Measurements from ENCODE around the gene PLEKHM2. TPM values are rescaled to one million over a fixed set of nuclear protein-coding genes. Genes with fewer than 3 reads are reported as not detected.

Gene PLEKHM2
- total RNA-seq, 1 donor from 2014 or later, result 57.5 TPM

DNA sequence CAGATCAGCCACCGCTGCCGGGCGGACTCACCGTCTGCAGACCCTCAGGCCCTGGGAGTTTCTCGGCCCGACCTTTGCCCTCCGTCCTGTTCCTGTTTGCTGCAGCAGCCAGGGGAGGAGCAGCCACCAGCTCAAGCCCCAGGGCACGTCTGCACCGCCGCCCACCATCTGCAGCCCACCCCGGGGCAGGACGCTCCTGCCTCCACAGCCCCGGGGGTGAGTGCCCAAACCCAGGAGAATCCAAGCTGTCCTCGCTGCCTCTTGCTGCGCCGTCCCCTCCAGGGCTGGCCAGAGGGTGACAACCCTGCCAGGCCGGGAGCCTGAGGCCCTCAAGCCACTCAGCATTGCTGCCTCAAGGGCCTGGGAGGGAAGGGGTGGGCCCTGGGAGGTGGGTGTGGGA, 50.8 kb downstream of the PLEKHM2 start:
- Mint-ChIP-seq H3K4me1 (ENCODE audit: unreplicated experiment) (peaks cover 13% of the 10 kb centered on the region), H3K27me3 (no peaks in the 10 kb centered on the region), H3K36me3 (no peaks in the 10 kb centered on the region), H3K9me3 (no peaks in the 10 kb centered on the region), H3K4me3 (no peak overlapping the region), H3K27ac (no peak overlapping the region)
- DNase-seq (ENCODE audit: extremely low spot score, unreplicated experiment), result no peak
- TF ChIP-seq, protein P1, sequence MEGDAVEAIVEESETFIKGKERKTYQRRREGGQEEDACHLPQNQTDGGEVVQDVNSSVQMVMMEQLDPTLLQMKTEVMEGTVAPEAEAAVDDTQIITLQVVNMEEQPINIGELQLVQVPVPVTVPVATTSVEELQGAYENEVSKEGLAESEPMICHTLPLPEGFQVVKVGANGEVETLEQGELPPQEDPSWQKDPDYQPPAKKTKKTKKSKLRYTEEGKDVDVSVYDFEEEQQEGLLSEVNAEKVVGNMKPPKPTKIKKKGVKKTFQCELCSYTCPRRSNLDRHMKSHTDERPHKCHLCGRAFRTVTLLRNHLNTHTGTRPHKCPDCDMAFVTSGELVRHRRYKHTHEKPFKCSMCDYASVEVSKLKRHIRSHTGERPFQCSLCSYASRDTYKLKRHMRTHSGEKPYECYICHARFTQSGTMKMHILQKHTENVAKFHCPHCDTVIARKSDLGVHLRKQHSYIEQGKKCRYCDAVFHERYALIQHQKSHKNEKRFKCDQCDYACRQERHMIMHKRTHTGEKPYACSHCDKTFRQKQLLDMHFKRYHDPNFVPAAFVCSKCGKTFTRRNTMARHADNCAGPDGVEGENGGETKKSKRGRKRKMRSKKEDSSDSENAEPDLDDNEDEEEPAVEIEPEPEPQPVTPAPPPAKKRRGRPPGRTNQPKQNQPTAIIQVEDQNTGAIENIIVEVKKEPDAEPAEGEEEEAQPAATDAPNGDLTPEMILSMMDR (conservative IDR thresholded peaks at IDR 0.05), result no peak

DNA sequence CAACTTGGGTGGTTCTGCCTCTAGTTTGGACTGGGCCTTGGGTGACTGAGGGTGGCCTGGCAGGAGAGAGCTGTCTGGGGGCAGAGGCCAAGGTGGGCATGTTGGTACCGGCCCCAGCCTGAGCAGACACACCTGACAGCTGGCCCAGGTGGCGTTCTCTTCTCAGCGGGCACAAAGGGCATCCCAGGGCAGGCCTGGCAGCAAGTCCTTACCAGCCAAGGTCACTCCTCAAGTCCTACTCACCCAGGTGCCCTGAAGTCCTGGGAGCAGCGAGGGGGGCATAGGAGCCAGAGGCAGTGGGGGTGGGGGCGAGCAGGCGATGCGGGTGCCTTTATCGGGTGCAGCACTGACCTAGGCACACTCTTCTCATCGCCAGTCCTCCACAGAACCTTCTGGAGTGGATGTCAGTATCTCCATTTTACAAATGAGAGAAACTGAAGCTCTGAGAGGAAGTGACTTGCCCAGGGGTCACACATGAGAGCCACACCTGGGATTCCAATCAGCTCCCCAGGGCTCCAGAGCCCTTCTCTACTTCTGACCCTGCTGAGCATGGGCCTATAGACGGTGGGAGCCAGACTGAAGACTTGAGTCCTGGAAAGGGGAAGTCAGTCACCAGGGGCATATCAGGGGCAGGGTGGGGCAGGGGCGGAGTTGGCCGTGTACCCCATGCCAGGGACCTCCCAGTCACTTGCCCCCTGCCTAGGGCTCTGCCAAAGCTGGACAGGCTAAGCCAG, 51.4 kb downstream of the PLEKHM2 start:
- H3K4me1 Mint-ChIP-seq (ENCODE audit: unreplicated experiment), result peaks cover 13% of the 10 kb centered on the region
- H3K36me3 Mint-ChIP-seq, result no peaks in the 10 kb centered on the region
- TF ChIP-seq, protein P1 (conservative IDR thresholded peaks at IDR 0.05), result no peak
- no peaks in the 10 kb centered on the region for H3K9me3 Mint-ChIP-seq
- DNase-seq (ENCODE audit: extremely low spot score, unreplicated experiment), result no peak
- no peak overlapping the region for H3K4me3 Mint-ChIP-seq
- H3K27me3 Mint-ChIP-seq, result no peaks in the 10 kb centered on the region
- no peak overlapping the region for H3K27ac Mint-ChIP-seq

DNA sequence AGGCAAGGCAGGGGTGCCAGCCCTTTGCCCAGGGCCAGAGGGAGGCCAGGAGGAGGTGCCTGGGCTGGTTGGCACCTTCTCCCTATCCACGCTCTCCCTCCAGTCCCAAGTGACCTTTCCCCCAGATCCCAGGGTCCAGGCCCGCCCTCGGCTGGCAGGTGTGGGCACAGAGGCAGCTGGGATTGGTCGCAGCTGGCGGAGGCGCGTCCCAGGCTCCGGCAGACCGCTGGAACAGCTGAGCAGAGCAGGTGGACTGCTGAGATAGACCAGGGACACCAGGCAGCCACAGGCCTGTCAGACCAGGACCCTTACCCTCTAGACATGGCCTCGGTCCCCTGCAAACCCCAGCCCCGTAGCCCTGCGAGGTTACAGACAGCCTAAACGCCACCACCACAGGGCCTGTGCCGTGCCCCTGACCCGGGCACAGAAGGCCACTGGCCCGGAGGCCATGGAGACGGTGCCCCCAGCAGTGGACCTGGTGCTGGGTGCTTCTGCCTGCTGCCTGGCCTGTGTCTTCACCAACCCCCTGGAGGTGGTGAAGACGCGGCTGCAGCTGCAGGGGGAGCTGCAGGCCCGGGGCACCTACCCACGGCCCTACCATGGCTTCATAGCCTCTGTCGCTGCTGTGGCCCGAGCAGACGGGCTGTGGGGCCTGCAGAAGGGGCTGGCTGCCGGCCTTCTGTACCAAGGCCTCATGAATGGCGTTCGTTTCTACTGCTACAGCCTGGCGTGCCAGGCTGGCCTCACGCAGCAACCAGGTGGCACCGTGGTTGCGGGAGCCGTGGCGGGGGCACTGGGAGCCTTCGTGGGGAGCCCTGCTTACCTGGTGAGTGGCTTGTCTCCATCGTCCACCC, 52.1 kb downstream of the PLEKHM2 start, which contains the start of gene SLC25A34:
TSS of gene SLC25A34 (plus strand) at position 221 of the 854 bp plus-strand sequence. CDS start at position 449, 228 bp downstream.
- H3K9me3 Mint-ChIP-seq, result no peaks in the 10 kb centered on the region
- TF ChIP-seq, protein P1 (conservative IDR thresholded peaks at IDR 0.05), result no peak
- H3K4me3 Mint-ChIP-seq, result no peak within 1 kb of the TSS
- no peak within 1 kb of the TSS for H3K27ac Mint-ChIP-seq
- H3K4me1 Mint-ChIP-seq (ENCODE audit: unreplicated experiment), result peaks cover 15% of the 10 kb centered on the region
- DNase-seq (ENCODE audit: extremely low spot score, unreplicated experiment), result no peak
- no peaks in the 10 kb centered on the region for H3K27me3 Mint-ChIP-seq
- no peaks in the 10 kb centered on the region for H3K36me3 Mint-ChIP-seq

DNA sequence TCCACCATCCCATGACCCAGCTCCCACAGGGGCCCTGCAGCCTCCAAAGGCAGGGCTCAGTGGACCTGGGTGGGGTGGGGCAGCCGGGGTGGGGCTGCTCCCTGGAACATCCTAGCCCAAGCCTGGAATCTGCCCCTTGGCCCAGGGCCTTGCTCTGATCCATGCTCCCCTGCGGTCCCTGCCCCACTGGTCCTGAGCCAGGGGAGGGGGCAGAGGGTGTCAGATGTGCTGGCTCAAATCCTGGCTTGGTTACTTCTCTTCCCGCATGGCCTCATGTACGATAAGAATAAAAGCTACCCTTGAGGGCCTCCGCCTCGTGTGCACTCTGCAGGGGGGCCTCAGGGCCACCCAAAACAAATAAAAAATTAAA, 52.8 kb downstream of the PLEKHM2 start:
- no peak overlapping the region for H3K4me3 Mint-ChIP-seq
- H3K9me3 Mint-ChIP-seq, result no peaks in the 10 kb centered on the region
- peaks cover 20% of the 10 kb centered on the region for H3K4me1 Mint-ChIP-seq (ENCODE audit: unreplicated experiment)
- no peak overlapping the region for H3K27ac Mint-ChIP-seq
- no peaks in the 10 kb centered on the region for H3K36me3 Mint-ChIP-seq
- no peaks in the 10 kb centered on the region for H3K27me3 Mint-ChIP-seq
- TF ChIP-seq, protein P1 (conservative IDR thresholded peaks at IDR 0.05), result no peak
- no peak for DNase-seq (ENCODE audit: extremely low spot score, unreplicated experiment)

DNA sequence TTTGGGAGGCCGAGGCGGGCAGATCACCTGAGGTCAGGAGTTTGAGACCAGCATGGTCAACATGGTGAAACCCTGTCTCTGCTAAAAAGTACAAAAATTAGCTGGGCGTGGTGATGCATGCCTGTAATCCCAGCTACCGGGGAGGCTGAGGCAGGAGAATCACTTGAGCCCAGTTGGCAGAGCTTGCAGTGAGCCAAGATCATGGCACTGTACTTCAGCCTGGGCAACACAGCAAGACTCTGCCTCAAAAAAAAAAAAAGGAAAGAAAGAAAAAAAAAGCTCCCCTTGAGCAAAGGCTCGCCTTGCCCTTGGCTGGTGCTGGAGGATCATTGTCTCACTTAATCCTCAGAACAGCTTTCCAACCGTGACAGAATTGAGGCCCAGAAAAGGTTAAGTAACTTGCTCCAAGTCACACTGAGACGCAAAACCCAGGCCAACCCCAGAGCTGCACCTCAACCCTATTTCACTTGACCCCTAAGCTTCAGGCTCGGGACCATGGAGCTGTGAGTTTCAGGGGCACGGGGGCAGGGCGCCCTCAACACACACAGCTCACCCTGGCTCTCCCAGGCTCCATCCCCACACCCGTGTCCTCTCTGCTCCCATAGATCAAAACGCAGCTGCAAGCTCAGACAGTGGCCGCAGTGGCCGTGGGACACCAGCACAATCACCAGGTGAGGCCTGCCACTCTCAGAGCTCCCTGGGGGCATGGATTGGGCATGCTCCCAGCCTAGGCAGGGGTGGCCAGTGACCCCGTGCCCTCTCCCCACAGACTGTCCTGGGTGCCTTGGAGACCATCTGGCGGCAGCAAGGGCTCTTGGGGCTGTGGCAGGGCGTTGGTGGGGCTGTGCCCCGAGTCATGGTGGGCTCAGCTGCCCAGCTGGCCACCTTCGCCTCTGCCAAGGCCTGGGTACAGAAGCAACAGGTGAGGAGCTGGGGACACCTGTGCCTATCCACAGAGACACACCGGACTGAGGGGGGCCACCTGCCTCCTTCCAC, 53.5 kb downstream of the PLEKHM2 start:
- peaks cover 20% of the 10 kb centered on the region for H3K4me1 Mint-ChIP-seq (ENCODE audit: unreplicated experiment)
- peak overlapping the region; percentile 5 for H3K4me3 Mint-ChIP-seq
- no peak overlapping the region for H3K27ac Mint-ChIP-seq
- H3K36me3 Mint-ChIP-seq, result no peaks in the 10 kb centered on the region
- no peak for DNase-seq (ENCODE audit: extremely low spot score, unreplicated experiment)
- TF ChIP-seq, protein P1 (conservative IDR thresholded peaks at IDR 0.05), result no peak
- H3K27me3 Mint-ChIP-seq, result no peaks in the 10 kb centered on the region
- no peaks in the 10 kb centered on the region for H3K9me3 Mint-ChIP-seq

Data from type B pancreatic cell (in vitro differentiated cells).